ENCODE measurements around the gene DBN1. TPM values are rescaled to one million over a fixed set of nuclear protein-coding genes. Genes with fewer than 3 reads are reported as not detected.

DBN1 gene
- total and polyA plus RNA-seq, 9 of the 15 experiments (the other 6 are each of a cell fraction or from before 2014, with no cell fraction given), result 0.25 to 87.2 (median 27.9) TPM

DNA sequence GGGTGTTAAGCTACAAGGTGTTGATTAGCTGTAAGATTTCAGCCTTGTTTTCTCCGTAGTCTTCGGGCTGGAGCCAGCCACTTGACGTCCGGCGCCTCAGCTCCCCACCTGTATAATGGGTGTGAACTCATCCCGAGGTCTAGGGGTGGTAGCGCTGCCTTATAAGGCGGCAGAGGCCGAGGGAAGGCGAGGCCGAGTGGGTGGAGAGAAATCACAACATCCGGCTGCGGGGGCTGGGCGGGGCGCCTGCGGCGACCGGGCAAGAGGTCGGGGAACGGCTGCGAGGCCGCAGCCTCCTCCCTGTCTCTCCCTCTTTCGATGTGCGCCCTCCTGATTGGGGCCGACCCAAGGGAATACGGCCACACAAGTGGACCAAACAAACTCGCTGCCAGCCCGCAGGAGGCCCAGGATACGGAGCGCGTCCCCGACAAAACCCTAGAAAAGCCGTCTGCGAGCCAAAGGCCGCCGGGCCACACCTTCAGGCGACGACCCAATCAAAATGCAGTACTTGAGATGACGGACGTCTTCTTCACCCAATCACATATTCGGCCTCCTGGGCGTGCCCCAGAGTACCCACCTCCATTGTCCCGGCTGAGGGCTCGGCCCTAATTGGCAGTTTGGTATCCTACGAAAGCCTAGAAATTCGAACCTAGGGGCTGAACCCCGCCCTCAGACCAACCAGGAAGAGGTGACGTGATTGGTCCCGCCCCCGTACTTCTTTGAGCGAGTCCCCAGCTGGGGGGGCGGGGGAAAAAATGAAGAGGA lies 47.5 kb downstream of the DBN1 start (continued):
- TF ChIP-seq TAF1 (IDR thresholded peaks at IDR 0.05; ENCODE audit: control insufficient read depth, extremely low read depth, insufficient read depth, low read length, severe bottlenecking) (peak; percentile 67), ZNF707 (CRISPR knock-in tag; conservative IDR thresholded peaks at IDR 0.05) (no peak), HDAC2 (IDR thresholded peaks at IDR 0.05) (peak; percentile 99), SMARCA5 (IDR thresholded peaks at IDR 0.05) (no peak), ZNF778 (CRISPR knock-in tag; IDR thresholded peaks at IDR 0.05) (no peak), FOXJ3 (CRISPR knock-in tag; IDR thresholded peaks at IDR 0.05) (no peak), TCF3 (CRISPR knock-in tag; IDR thresholded peaks at IDR 0.05) (peak; percentile 31; the same call in 1 of the 2 replicates), SRSF3 (IDR thresholded peaks at IDR 0.05; ENCODE audit: insufficient read depth, low read length) (no peak), ATF7 (IDR thresholded peaks at IDR 0.05) (peak; percentile 97), ARNT (IDR thresholded peaks at IDR 0.05) (no peak), KDM1A (IDR thresholded peaks at IDR 0.05) (peak; percentile 95 to 98), ZNF764 (CRISPR knock-in tag; IDR thresholded peaks at IDR 0.05; ENCODE audit: low read depth) (no peak), ZNF584 (CRISPR knock-in tag; IDR thresholded peaks at IDR 0.05; ENCODE audit: low read depth) (no peak; the same call in 1 of the 2 replicates), RAD21 (CRISPR knock-in tag; conservative IDR thresholded peaks at IDR 0.05 in 1 of 2, IDR thresholded peaks at IDR 0.05 in 1 of 2) (no peak), CCAR2 (IDR thresholded peaks at IDR 0.05; ENCODE audit: low read depth, low read length) (no peak), ARHGAP35 (IDR thresholded peaks at IDR 0.05; ENCODE audit: partially characterized antibody) (no peak), ZNF140 (CRISPR knock-in tag; IDR thresholded peaks at IDR 0.05) (no peak)
- TF ChIP-seq, protein P1, sequence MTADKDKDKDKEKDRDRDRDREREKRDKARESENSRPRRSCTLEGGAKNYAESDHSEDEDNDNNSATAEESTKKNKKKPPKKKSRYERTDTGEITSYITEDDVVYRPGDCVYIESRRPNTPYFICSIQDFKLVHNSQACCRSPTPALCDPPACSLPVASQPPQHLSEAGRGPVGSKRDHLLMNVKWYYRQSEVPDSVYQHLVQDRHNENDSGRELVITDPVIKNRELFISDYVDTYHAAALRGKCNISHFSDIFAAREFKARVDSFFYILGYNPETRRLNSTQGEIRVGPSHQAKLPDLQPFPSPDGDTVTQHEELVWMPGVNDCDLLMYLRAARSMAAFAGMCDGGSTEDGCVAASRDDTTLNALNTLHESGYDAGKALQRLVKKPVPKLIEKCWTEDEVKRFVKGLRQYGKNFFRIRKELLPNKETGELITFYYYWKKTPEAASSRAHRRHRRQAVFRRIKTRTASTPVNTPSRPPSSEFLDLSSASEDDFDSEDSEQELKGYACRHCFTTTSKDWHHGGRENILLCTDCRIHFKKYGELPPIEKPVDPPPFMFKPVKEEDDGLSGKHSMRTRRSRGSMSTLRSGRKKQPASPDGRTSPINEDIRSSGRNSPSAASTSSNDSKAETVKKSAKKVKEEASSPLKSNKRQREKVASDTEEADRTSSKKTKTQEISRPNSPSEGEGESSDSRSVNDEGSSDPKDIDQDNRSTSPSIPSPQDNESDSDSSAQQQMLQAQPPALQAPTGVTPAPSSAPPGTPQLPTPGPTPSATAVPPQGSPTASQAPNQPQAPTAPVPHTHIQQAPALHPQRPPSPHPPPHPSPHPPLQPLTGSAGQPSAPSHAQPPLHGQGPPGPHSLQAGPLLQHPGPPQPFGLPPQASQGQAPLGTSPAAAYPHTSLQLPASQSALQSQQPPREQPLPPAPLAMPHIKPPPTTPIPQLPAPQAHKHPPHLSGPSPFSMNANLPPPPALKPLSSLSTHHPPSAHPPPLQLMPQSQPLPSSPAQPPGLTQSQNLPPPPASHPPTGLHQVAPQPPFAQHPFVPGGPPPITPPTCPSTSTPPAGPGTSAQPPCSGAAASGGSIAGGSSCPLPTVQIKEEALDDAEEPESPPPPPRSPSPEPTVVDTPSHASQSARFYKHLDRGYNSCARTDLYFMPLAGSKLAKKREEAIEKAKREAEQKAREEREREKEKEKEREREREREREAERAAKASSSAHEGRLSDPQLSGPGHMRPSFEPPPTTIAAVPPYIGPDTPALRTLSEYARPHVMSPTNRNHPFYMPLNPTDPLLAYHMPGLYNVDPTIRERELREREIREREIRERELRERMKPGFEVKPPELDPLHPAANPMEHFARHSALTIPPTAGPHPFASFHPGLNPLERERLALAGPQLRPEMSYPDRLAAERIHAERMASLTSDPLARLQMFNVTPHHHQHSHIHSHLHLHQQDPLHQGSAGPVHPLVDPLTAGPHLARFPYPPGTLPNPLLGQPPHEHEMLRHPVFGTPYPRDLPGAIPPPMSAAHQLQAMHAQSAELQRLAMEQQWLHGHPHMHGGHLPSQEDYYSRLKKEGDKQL (CRISPR knock-in tag; IDR thresholded peaks at IDR 0.05; ENCODE audit: borderline replicate concordance), result no peak
- TF ChIP-seq, protein P2, sequence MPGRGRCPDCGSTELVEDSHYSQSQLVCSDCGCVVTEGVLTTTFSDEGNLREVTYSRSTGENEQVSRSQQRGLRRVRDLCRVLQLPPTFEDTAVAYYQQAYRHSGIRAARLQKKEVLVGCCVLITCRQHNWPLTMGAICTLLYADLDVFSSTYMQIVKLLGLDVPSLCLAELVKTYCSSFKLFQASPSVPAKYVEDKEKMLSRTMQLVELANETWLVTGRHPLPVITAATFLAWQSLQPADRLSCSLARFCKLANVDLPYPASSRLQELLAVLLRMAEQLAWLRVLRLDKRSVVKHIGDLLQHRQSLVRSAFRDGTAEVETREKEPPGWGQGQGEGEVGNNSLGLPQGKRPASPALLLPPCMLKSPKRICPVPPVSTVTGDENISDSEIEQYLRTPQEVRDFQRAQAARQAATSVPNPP (IDR thresholded peaks at IDR 0.05; ENCODE audit: borderline replicate concordance, insufficient read depth, insufficient read length), result no peak

Data from K562 (cell line).